Esophagus muscularis mucosa (tissue), 4 donors: Measurements from ENCODE around the gene ALG3.

Experiments
- EP300 ChIP-seq: sonication (generic); formaldehyde crosslinking; IDR thresholded peaks from one replicate; pipeline ENCODE4 v1.6.1; 2017; ENCODE audit warnings: antibody characterized with exemption
- POLR2A ChIP-seq: fragments of 450-650 bp; IDR thresholded peaks from one replicate; pipeline ENCODE4 v1.6.1; 2017; ENCODE audit warnings: antibody characterized with exemption, moderate library complexity, mild to moderate bottlenecking, low read depth
- POLR2AphosphoS5 ChIP-seq, 2 donors: sonication (generic); formaldehyde crosslinking; IDR thresholded peaks; one replicate each; pipeline ENCODE4 v1.6.1; 2017; ENCODE audit warnings: antibody characterized with exemption in 2 of 2
- TF ChIP-seq, protein P1 (sequence below), 3 experiments: fragments of 200-600 bp in 2 of 3; fragments of 450-650 bp in 1 of 3; sonication (generic) in 2 of 3; IDR thresholded peaks; one replicate each; pipeline ENCODE4 v1.5.1; 2017 to 2019; ENCODE audit warnings: antibody characterized with exemption in 3 of 3, mild to moderate bottlenecking in 2 of 3, moderate library complexity in 1 of 3

GRCh38 chr3:184277366-184277765 is 28.6 kb upstream of the ALG3 start:
- TF ChIP-seq, protein P1, sequence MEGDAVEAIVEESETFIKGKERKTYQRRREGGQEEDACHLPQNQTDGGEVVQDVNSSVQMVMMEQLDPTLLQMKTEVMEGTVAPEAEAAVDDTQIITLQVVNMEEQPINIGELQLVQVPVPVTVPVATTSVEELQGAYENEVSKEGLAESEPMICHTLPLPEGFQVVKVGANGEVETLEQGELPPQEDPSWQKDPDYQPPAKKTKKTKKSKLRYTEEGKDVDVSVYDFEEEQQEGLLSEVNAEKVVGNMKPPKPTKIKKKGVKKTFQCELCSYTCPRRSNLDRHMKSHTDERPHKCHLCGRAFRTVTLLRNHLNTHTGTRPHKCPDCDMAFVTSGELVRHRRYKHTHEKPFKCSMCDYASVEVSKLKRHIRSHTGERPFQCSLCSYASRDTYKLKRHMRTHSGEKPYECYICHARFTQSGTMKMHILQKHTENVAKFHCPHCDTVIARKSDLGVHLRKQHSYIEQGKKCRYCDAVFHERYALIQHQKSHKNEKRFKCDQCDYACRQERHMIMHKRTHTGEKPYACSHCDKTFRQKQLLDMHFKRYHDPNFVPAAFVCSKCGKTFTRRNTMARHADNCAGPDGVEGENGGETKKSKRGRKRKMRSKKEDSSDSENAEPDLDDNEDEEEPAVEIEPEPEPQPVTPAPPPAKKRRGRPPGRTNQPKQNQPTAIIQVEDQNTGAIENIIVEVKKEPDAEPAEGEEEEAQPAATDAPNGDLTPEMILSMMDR (IDR thresholded peaks at IDR 0.05): no peak
- TF ChIP-seq EP300: no peak
- TF ChIP-seq POLR2AphosphoS5 (IDR thresholded peaks at IDR 0.05): no peak
- no peak for TF ChIP-seq POLR2A
